Keratinocyte (primary cell): Measurements from ENCODE around the gene GP1BB.

Source experiments
- CTCF ChIP-seq, 3 experiments: IDR thresholded peaks in 1 of 3; conservative IDR thresholded peaks in 1 of 3; optimal IDR thresholded peaks in 1 of 3; 2 replicates in 2 of 3; 3 replicates in 1 of 3; pipeline versions ENCODE3 to v1.5.1; 2011; ENCODE audit warnings: low read length in 3 of 3, mild to moderate bottlenecking in 3 of 3, moderate library complexity in 2 of 3, control low read depth in 1 of 3, inconsistent platforms in 1 of 3; ENCODE audit not compliant: insufficient read depth in 2 of 3; ENCODE audit errors: extremely low read depth in 1 of 3
- EZH2 ChIP-seq: IDR thresholded peaks from one replicate; pipeline ENCODE4 v1.6.1; 2012; ENCODE audit warnings: inconsistent platforms, mild to moderate bottlenecking, low read length, moderate library complexity

- no peak for TF ChIP-seq EZH2
- no peak for TF ChIP-seq CTCF (optimal IDR thresholded peaks at IDR 0.05 in 1 of 3, IDR thresholded peaks at IDR 0.05 in 1 of 3, conservative IDR thresholded peaks at IDR 0.05 in 1 of 3; ENCODE audit: extremely low read depth in 1 of 3, insufficient read depth in 2 of 3, low read length in 3 of 3)
Observed at GRCh38 chr22:19730198-19730597, 6.9 kb downstream of the GP1BB start.
